Ammon's horn (tissue), 1 donor: ENCODE measurements around the gene KIRREL3.
"Not testable (repeated sequence)": the region's sequence is repeated elsewhere in the genome, so short reads cannot be mapped to it uniquely, and the experiment has no call there.

Experiments
- DNase-seq: peaks from one replicate; pipeline ENCODE4 v3.0.0-alpha.2; 2016; ENCODE audit warnings: low spot score

KIRREL3 gene

GRCh38 chr11:126952533-126952932, 48.0 kb downstream of the KIRREL3 start:
- not testable (repeated sequence) for DNase-seq

- no peak for DNase-seq
These were observed 49.1 kb downstream of the KIRREL3 start for GRCh38 chr11:126951465-126951864.

- DNase-seq = peak; percentile 69
These were observed 51.3 kb downstream of the KIRREL3 start for GRCh38 chr11:126949066-126949891.

- DNase-seq = no peak
These were observed 52.0 kb downstream of the KIRREL3 start for GRCh38 chr11:126948563-126948962.

- no peak for DNase-seq
These were observed 55.3 kb downstream of the KIRREL3 start for GRCh38 chr11:126945319-126945718.

- no peak for DNase-seq
These were observed 57.3 kb downstream of the KIRREL3 start for GRCh38 chr11:126943316-126943715.

GRCh38 chr11:126942146-126942545, 58.4 kb downstream of the KIRREL3 start:
- DNase-seq = no peak

- DNase-seq = no peak
These were observed 61.0 kb downstream of the KIRREL3 start for GRCh38 chr11:126939552-126939951.

- DNase-seq = no peak
These were observed 61.9 kb downstream of the KIRREL3 start for GRCh38 chr11:126938718-126939117.

GRCh38 chr11:126930091-126930841, 70.3 kb downstream of the KIRREL3 start:
- DNase-seq = peak; percentile 47

GRCh38 chr11:126929179-126930061, 71.2 kb downstream of the KIRREL3 start:
- no peak for DNase-seq

GRCh38 chr11:126927623-126928022, 72.9 kb downstream of the KIRREL3 start:
- DNase-seq = no peak

- DNase-seq = peak; percentile 70
These were observed 74.2 kb downstream of the KIRREL3 start for GRCh38 chr11:126926376-126926791.

GRCh38 chr11:126925321-126926093, 75.1 kb downstream of the KIRREL3 start:
- DNase-seq = peak; percentile 74

- DNase-seq = no peak
These were observed 76.1 kb downstream of the KIRREL3 start for GRCh38 chr11:126924376-126925040.

GRCh38 chr11:126920833-126921232, 79.7 kb downstream of the KIRREL3 start:
- DNase-seq = no peak

GRCh38 chr11:126919147-126919823, 81.3 kb downstream of the KIRREL3 start:
- no peak for DNase-seq

- DNase-seq = no peak
These were observed 82.0 kb downstream of the KIRREL3 start for GRCh38 chr11:126918556-126918955.

GRCh38 chr11:126917531-126918204, 82.9 kb downstream of the KIRREL3 start:
- DNase-seq = peak; percentile 77

- no peak for DNase-seq
These were observed 85.1 kb downstream of the KIRREL3 start for GRCh38 chr11:126915430-126915829.
